NCI-H146 treated with DMSO at 0.1 percent for 48 hours (cell line): ENCODE data around the gene FITM1.

Experiments
- DNase-seq: peaks from one replicate; lab custom pipeline; 2025; ENCODE audit not compliant: unreplicated experiment; lab: John Stamatoyannopoulos, UW

Gene FITM1

GRCh38 chr14:24181371-24182077 lies 51.1 kb downstream of the FITM1 start:
- no peak for DNase-seq
